Stomach (tissue), 4 donors: Measurements from ENCODE around the gene MYOM1.

ENCODE experiments used
- POLR2A ChIP-seq, 4 donors: fragments of 450-650 bp; IDR thresholded peaks; one replicate each; pipeline ENCODE4 v1.6.1; 2016; ENCODE audit warnings: antibody characterized with exemption in 4 of 4, control low read depth in 2 of 4, mild to moderate bottlenecking in 1 of 4, moderate library complexity in 1 of 4
- POLR2AphosphoS5 ChIP-seq, 3 donors: sonication (generic); formaldehyde crosslinking; IDR thresholded peaks; one replicate each; pipeline ENCODE4 v1.6.1; 2016; ENCODE audit warnings: antibody characterized with exemption in 3 of 3
- TF ChIP-seq, protein P1 (sequence below), 7 experiments: fragments of 450-650 bp in 4 of 7; fragments of 200-600 bp in 3 of 7; sonication (generic) in 3 of 7; IDR thresholded peaks; one replicate each; pipeline ENCODE4 v1.5.1; 2016 to 2019; ENCODE audit warnings: antibody characterized with exemption in 7 of 7, control low read depth in 2 of 7, mild to moderate bottlenecking in 1 of 7

DNA sequence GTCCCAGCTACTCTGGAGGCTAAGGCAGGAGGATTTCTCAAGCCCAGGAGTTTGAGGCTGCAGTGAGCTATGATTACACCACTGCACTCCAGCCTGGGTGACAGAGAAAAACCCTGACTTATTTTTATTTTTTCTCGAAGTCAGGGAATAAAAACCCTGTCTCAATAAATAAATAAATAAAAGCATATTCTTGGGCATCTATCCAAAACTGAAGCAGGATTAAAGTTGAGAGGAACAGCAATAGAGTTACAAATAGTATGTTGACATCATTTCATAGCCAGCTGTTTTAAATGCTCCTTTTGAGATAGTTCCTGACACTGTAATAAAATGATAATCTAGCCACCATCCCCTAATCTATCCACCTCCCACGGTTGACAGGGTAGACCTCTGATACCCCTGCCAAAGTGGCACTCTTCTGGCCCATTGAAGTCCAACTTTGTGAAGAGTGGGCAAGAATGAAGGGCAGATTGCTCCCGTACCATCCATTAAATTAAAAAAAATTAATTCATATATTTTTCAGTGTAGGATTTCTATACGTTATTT is 164.5 kb downstream of the MYOM1 start:
- TF ChIP-seq POLR2A (IDR thresholded peaks at IDR 0.05) (no peak), POLR2AphosphoS5 (IDR thresholded peaks at IDR 0.05) (no peak)
- TF ChIP-seq, protein P1, sequence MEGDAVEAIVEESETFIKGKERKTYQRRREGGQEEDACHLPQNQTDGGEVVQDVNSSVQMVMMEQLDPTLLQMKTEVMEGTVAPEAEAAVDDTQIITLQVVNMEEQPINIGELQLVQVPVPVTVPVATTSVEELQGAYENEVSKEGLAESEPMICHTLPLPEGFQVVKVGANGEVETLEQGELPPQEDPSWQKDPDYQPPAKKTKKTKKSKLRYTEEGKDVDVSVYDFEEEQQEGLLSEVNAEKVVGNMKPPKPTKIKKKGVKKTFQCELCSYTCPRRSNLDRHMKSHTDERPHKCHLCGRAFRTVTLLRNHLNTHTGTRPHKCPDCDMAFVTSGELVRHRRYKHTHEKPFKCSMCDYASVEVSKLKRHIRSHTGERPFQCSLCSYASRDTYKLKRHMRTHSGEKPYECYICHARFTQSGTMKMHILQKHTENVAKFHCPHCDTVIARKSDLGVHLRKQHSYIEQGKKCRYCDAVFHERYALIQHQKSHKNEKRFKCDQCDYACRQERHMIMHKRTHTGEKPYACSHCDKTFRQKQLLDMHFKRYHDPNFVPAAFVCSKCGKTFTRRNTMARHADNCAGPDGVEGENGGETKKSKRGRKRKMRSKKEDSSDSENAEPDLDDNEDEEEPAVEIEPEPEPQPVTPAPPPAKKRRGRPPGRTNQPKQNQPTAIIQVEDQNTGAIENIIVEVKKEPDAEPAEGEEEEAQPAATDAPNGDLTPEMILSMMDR (IDR thresholded peaks at IDR 0.05): no peak
